ENCODE results near the gene PPP1R18. TPM values are rescaled to one million over a fixed set of nuclear protein-coding genes. Genes with fewer than 3 reads are reported as not detected.
"Not testable (repeated sequence)": the region's sequence is repeated elsewhere in the genome, so short reads cannot be mapped to it uniquely, and the experiment has no call there.

PPP1R18 gene, protein sequence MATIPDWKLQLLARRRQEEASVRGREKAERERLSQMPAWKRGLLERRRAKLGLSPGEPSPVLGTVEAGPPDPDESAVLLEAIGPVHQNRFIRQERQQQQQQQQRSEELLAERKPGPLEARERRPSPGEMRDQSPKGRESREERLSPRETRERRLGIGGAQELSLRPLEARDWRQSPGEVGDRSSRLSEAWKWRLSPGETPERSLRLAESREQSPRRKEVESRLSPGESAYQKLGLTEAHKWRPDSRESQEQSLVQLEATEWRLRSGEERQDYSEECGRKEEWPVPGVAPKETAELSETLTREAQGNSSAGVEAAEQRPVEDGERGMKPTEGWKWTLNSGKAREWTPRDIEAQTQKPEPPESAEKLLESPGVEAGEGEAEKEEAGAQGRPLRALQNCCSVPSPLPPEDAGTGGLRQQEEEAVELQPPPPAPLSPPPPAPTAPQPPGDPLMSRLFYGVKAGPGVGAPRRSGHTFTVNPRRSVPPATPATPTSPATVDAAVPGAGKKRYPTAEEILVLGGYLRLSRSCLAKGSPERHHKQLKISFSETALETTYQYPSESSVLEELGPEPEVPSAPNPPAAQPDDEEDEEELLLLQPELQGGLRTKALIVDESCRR
- 29.9 and 37.7 TPM in 2 replicates for total RNA-seq (2014; rRNA removed; shearing (Covaris generic); ENCODE audit: low replicate concordance)

DNA sequence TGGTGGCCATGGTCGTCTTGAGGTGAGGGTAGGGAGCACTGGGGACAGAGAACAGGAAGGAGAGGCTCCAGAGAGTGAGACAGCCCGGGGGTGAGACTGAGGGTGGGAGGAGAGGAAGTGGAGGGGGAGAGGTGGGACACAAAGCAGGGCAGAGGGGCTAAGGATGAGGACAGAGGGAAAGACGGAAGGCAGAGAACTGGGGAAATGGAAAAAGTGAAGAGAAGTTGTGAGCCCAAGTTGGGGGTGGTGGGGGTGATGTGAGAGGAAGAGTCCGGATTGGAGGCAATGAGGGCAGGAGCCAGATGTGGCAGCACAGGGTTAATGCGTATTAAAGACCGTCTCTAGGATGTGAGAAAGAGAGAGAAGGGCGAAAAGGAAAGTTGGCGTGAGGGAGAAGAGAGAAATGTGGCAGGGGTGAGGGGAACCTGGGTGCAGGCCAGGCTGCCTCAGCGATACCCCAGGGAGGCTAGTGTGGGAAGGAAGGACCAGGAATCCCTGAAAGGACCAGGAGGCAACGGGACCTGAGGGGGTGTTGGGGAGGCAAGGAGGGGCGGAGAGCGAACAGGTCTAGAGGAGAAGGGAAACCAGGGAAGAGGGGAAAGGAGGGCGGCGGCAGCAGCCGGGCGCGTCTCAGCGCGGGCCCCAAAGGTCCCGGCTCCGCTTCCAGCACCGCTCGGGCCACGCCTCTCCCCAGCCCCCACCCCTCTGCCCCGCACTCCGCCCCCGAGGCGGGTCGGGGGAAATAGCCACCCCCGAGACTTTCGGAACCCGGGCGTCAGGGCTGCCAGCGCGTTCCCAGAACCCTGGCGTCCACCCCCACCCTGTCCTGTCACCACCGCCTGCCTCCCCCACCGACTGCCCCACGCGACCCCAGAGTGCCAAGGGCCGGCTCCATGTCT is at the start of gene PPP1R18:
PPP1R18 (minus strand) TSS at position 637 of the 899 bp plus-strand sequence; CDS start at position 10, 627 bp downstream.
- in situ Hi-C loops (cut with HindIII; ENCODE audit: low pct_unique_long_range_greater_than_20kb, low sequenced_read_pairs), result no loop called here
- peak; percentile 49 for DNase-seq (ENCODE audit: low read depth)

DNA sequence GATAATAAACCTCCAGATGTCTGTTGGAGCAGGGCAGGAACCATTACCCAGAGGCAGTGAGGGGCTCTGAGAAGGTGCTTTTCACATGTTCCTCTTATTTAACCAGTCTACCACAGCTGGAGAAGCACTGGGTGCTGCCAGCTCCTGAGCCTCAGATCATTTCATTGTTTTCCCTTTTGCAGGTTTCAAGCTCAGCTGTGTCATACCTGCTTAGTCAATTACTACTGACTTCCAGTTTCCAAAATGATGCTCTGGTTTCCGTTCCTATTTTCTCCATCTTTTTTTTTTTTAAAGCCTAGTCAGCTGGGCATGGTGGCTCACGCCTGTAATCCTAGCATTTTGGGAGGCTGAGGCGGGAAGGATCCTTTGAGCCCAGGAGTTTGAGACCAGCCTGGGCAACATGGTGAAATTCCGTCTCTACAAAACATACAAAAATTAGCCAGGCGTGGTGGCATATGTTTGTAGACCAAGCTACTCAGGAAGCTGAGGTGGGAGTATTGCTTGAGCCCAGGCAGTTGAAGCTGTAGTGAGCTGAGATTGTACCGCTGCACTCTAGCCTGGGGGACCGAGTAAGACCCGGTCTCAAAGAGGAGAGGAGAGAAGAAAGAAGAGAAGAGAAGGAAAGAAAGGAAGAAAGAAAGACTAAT is 49.3 kb upstream of the PPP1R18 start:
- DNase-seq (ENCODE audit: low read depth), result no peak
- in situ Hi-C loops (cut with HindIII; ENCODE audit: low pct_unique_long_range_greater_than_20kb, low sequenced_read_pairs), result no loop called here

DNA sequence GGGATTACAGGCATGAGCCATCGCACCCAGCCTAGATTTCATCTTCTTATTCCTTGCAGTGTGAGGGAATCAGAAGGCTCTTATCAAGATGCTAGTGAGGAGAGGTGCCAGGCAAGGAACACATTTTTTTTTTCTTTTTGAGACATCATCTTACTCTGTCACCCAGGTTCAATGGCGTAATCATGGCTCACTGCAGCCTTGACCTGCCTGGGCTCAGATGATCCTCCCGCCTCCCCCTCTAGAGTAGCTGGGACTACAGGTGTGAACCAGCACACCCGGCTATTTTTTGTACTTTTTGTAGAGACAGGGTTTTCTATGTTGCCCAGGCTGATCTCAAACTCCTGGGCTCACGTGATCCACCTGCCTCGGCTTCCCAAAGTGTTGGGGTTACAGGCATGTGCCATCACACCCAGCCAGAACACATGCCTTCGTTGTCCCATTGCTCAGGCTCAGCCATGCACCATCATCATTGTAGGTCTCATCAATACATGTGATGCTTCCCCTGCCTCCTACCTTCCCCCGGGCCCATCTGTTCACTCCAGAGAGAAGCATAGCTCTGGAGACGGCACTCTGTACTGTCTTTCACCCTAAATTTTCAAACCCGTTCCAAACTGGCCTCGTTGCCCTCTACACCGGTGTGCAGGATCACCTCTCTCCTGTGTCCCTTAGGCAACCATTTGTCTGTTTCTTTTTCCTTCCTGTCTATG is 45.9 kb upstream of the PPP1R18 start:
- in situ Hi-C loops (cut with HindIII; ENCODE audit: low pct_unique_long_range_greater_than_20kb, low sequenced_read_pairs), result no loop called here
- DNase-seq (ENCODE audit: low read depth), result no peak

DNA sequence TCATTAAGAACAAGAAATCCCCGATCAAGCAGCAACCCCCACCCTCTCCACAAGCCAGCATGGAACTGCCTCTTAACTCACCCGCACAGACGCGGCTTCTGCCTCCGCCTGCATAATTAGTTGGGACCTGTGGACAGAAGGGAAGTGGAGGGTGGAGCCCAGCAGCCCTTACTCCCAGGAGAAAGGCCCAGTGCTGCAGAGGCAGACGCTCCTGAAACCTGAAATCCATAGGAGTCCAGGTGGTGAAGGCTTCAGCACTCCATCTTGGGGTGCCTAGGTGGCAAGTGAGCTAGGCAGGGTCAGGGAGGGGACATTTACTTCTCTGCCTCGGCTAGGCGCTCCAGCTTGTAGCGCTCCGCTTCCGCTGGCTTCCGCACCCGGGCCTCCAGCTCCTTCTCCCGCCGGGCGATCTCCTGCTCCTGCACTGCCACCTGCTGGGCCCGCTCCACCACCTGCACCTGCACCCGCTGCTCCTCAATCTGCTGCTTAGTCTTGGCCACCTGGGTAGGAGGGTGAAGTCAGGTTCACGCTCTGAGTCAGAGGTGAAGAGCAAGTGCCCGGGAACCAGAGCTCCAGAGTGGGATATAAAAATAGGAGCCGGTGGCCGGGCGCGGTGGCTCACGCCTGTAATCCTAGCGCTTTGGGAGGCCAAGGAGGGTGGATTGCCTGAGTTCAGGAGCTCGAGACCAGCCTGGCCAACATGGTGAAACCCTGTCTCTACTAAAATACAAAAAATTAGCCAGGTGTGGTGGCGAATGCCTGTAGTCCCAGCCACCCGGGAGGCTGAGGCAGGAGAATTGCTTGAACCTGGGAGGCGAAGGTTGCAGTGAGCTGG is 44.4 kb upstream of the PPP1R18 start:
- in situ Hi-C loops (cut with HindIII; ENCODE audit: low pct_unique_long_range_greater_than_20kb, low sequenced_read_pairs), result no loop called here
- DNase-seq (ENCODE audit: low read depth), result peak; percentile 73

DNA sequence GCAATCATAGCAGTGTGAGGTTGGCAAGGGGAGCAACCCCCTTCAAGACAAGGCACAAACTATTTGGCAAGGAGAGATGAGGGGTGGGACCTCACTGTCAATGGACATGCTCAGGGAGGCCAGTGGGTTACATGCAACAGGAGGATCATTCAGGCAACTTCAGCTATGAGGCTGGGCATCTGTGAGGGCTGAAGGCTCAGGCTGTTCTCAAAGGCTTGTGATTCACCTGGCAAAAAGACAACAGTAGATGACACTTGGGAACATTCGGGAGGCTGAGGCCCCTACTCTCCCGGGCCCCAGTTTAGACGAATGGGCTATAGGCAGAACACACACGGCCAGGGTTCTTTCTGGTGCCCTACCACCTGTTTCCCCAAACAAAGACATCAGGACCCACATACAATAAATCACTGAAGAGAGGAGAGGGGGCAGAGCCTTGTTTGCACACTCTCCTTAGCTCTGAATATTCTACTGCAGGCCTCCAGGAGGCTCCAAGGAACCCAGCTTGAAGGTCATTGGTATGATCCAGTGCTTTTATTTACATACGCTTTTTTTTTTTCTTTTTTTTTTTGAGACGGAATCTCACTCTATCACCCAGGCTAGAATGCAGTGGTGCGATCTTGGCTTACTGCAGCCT is 41.6 kb upstream of the PPP1R18 start:
- no peak for DNase-seq (ENCODE audit: low read depth)
- in situ Hi-C loops (cut with HindIII; ENCODE audit: low pct_unique_long_range_greater_than_20kb, low sequenced_read_pairs), result no loop called here

DNA sequence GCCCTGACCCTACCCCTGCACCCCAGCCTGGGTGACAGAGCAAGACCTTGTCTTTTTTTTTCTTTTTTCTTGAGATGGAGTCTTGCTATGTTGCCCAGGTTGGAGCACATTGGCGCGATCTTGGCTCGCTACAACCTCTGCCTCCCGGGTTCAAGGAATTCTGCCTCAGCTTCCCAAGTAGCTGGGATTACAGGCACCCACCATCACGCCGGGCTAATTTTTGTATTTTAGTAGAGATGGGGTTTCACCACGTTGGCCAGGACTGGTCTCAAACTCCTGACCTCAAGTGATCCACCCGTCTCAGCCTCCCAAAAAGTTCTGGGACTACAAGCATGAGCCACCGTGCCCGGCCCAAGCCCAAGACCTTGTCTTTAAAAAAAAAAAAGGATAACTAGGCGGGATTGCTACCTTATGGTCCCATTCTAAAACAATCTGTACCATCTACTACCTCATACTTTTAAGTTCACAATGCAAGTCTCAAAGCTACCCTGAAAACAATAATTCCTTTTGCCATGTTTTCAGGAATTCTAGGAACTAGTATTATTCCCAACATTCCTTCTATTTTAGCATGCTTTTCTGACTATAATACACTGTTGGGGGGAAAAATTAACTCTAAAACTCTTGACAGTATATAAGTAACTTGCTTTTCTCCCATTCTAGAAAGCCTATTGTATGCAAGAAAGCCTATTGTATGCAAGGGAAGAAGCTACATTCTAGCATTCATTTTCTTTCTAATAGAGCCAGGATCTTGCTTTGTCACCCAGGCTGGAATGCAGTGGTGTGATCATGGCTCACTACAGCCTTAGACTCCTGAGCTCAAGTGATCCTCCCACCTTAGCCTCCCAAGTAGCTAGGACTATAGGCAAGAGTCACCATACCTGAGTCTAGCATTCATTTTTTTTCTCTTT is 40.3 kb upstream of the PPP1R18 start:
- in situ Hi-C loops (cut with HindIII; ENCODE audit: low pct_unique_long_range_greater_than_20kb, low sequenced_read_pairs), result no loop called here
- no peak for DNase-seq (ENCODE audit: low read depth)

DNA sequence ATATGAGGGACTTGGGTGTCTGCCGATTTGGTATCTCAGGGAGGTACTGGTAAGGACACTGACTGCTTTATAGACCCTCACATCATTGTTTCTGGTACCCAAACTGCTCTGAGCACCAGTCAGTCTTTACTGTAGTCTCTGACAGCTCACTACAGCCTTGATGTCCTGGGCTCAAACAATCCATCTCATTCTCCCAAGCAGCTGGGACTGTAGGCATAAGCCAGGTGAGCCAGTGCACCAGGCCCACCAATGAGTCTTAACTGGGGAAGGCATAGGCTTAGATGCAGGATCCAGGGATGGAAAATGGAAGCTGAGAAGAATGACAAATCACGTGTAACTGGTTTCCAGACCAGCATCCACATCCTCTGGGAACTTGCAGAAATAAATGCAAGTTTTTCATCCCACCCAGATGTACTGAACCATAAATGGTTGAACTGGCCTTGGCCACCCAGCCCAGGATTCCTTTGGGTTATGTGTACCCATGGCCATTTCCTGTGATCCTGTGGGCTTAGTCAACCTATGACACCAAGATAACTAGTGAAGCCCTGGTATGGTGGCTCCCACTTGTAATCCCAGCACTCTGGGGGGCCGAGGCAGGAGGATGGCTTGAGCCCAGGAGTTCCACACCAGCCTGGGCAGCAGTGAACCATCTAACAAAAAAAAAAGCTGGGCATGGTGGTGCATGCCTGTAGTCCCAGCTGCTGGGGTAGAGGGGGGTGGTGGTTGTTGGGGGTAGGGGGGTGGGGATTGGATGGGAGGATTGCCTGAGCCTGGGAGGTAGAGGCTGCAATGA is 39.5 kb upstream of the PPP1R18 start:
- DNase-seq (ENCODE audit: low read depth), result no peak
- in situ Hi-C loops (cut with HindIII; ENCODE audit: low pct_unique_long_range_greater_than_20kb, low sequenced_read_pairs), result no loop called here

DNA sequence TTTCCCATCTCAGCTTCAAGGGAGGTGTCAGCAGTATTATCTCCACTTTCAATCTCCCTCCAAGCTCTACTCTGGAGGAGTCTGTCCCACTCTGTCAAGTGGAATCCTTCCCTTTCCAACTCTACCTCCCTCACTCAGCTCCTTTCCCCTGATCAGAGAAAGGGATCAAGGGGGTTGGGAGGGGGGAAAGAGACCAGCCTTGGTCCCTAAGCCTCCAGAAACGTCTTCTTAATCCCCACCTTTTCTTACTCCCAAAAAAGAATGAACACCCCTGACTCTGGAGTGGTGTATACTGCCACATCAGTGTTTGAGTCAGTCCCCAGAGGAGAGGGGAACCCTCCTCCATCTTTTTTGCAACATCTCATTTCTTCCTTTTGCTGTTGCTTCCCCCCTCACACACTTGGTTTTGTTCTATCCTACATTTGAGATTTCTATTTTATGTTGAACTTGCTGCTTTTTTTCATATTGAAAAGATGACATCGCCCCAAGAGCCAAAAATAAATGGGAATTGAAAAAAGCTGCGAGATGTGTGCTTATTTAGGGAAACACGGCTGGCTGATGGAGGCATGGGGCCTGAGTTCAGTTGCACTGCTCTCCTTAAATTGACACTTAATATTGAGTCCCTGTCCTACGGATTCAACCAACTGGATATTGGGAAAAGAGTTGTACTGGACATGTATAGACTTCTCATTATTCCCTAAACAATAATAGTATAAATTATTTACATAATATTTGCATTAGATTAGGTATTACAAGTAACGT is 38.6 kb upstream of the PPP1R18 start:
- no peak for DNase-seq (ENCODE audit: low read depth)
- in situ Hi-C loops (cut with HindIII; ENCODE audit: low pct_unique_long_range_greater_than_20kb, low sequenced_read_pairs), result no loop called here

DNA sequence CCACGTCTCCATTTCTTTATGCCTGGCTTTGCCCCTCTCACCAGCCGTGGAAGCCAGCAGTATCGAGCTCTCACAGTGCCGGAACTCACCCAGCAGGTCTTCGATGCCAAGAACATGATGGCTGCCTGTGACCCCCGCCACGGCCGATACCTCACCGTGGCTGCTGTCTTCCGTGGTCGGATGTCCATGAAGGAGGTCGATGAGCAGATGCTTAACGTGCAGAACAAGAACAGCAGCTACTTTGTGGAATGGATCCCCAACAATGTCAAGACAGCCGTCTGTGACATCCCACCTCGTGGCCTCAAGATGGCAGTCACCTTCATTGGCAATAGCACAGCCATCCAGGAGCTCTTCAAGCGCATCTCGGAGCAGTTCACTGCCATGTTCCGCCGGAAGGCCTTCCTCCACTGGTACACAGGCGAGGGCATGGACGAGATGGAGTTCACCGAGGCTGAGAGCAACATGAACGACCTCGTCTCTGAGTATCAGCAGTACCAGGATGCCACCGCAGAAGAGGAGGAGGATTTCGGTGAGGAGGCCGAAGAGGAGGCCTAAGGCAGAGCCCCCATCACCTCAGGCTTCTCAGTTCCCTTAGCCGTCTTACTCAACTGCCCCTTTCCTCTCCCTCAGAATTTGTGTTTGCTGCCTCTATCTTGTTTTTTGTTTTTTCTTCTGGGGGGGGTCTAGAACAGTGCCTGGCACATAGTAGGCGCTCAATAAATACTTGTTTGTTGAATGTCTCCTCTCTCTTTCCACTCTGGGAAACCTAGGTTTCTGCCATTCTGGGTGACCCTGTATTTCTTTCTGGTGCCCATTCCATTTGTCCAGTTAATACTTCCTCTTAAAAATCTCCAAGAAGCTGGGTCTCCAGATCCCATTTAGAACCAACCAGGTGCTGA is 37.6 kb upstream of the PPP1R18 start:
- in situ Hi-C loops (cut with HindIII; ENCODE audit: low pct_unique_long_range_greater_than_20kb, low sequenced_read_pairs); DNase-seq (ENCODE audit: low read depth): not testable (repeated sequence)

DNA sequence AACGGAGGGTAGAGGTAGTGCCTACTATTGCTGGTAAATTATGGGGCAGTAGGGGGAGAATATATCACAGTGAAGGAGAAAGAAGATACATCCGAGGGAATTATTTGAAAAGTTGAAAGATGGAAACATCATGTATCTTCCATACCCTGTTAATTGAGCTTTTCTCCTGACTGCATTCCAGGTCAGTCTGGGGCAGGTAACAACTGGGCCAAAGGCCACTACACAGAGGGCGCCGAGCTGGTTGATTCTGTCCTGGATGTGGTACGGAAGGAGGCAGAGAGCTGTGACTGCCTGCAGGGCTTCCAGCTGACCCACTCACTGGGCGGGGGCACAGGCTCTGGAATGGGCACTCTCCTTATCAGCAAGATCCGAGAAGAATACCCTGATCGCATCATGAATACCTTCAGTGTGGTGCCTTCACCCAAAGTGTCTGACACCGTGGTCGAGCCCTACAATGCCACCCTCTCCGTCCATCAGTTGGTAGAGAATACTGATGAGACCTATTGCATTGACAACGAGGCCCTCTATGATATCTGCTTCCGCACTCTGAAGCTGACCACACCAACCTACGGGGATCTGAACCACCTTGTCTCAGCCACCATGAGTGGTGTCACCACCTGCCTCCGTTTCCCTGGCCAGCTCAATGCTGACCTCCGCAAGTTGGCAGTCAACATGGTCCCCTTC is 36.9 kb upstream of the PPP1R18 start:
- in situ Hi-C loops (cut with HindIII; ENCODE audit: low pct_unique_long_range_greater_than_20kb, low sequenced_read_pairs); DNase-seq (ENCODE audit: low read depth): not testable (repeated sequence)

DNA sequence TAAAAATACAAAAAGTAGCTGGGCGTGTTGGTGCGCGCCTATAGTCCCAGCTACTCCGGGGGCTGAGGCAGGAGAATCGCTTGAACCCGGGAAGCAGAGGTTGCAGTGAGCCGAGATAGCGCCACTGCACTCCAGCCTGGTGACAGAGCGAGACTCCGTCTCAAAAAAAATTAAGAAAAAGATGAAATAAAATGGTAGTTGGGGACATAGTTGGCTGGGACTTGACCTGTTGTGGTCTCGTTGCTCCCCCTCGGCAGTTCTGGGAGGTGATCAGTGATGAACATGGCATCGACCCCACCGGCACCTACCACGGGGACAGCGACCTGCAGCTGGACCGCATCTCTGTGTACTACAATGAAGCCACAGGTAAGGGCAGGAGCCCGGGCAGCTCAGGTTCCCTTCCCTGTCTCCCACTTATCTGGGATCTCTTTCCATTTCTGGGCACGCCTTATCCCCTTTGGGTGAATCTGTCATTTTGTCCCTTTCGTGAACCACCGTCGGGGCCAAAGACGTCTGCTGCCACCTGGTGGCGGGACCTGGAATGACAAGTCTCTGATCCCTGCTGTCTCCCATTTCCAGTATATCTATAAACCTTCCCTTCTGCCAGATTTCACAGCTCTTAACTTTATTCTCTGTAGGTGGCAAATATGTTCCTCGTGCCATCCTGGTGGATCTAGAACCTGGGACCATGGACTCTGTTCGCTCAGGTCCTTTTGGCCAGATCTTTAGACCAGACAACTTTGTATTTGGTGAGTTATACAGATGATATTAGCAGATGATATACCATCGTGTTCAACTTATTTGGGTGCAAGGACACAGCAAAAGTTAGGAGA is 36.1 kb upstream of the PPP1R18 start:
- in situ Hi-C loops (cut with HindIII; ENCODE audit: low pct_unique_long_range_greater_than_20kb, low sequenced_read_pairs), result no loop called here
- DNase-seq (ENCODE audit: low read depth), result peak; percentile 79

DNA sequence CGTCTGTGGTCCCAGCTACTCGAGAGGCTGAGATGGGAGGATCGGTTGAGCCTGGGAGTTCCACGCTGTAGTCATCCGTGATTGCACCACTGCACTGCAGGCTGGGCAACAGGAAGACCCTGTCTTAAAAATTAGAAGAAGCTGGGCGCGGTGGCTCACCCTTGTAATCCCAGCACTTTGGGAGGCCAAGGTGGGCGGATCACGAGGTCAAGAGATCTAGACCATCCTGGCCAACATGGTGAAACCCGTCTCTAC is 35.5 kb upstream of the PPP1R18 start:
- in situ Hi-C loops (cut with HindIII; ENCODE audit: low pct_unique_long_range_greater_than_20kb, low sequenced_read_pairs), result not testable (repeated sequence)

More for the DNA sequence above, 35.5 kb upstream of the PPP1R18 start:
- DNase-seq (ENCODE audit: low read depth), result not testable (repeated sequence)

All from Caki2 (cell line).